ENCODE measurements around the gene SGMS2. TPM values are rescaled to one million over a fixed set of nuclear protein-coding genes. Genes with fewer than 3 reads are reported as not detected.

The SGMS2 gene
- total and polyA plus RNA-seq, 2 of the 4 experiments (the other 2 are of a cell fraction): 13.4 to 37.5 TPM

DNA sequence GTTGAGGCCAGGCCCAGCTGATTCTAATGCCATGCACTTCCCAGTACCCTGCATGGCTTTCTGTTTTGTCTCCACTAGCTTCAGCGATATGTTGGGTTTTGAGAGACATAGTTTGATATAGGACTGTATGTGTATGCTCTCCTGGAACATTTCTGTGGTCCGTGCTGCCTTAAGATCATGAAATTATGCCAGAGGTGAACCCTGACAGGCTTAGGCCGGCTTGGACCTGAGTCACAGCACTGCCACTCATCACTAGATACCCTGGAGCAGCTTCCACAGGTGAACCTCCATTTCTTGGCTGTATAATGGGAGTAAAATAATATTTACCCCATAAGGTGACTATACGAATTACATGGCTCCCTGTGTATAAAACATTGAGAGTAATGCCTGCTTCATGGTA is 6.4 kb downstream of the SGMS2 start:
- Histone ChIP-seq H2BK20ac (ENCODE audit: low read depth, low read length) (no peak overlapping the region), H3K4me2 (ENCODE audit: low read depth, low read length) (no peak overlapping the region), H4K91ac (ENCODE audit: insufficient read depth, low read depth, low read length) (no peak overlapping the region), H3K4me1 (ENCODE audit: control insufficient read depth, insufficient read depth, low read length) (no peaks in the 10 kb centered on the region), H2BK5ac (ENCODE audit: low read depth, low read length, poor library complexity, severe bottlenecking) (no peak overlapping the region), H3K4ac (ENCODE audit: low read depth, low read length) (no peak overlapping the region), H2BK15ac (ENCODE audit: low read depth, low read length) (no peak overlapping the region), H3K79me1 (ENCODE audit: low read depth in 1 of 2, low read length in 2 of 2) (peaks cover 3 to 23% of the 10 kb centered on the region in 2 experiments; a peak in 2 of 4 replicates), H4K8ac (ENCODE audit: low read depth in 2 of 2, low read length in 2 of 2) (no peak overlapping the region), H3K18ac (ENCODE audit: low read depth, low read length) (no peak overlapping the region), H3K36me3 (ENCODE audit: control insufficient read depth, insufficient read depth, low read length) (no peaks in the 10 kb centered on the region), H2AK9ac (replicated peaks; ENCODE audit: low read depth, low read length, poor library complexity) (no peak overlapping the region), H3K23ac (ENCODE audit: low read depth, low read length) (no peak overlapping the region), H3K9me3 (ENCODE audit: control insufficient read depth, insufficient read depth, low read length) (0 out of 2 replicates have a peak, but pooled peaks cover 4% of the 10 kb centered on the region), H3K9ac (ENCODE audit: low read depth, low read length) (no peak overlapping the region), H4K5ac (ENCODE audit: low read depth, low read length) (no peak overlapping the region), H3K4me3 (ENCODE audit: insufficient read depth, low read depth, low read length) (no peak overlapping the region), H3K27ac (ENCODE audit: insufficient read depth, low read length) (no peak overlapping the region), H3K9me1 (ENCODE audit: insufficient read depth, low read length) (no peaks in the 10 kb centered on the region), H2AFZ (replicated peaks; ENCODE audit: low read length, poor library complexity) (no peak overlapping the region), H2BK120ac (ENCODE audit: low read depth, low read length) (no peak overlapping the region), H4K20me1 (ENCODE audit: insufficient read depth, low read length) (no peaks in the 10 kb centered on the region), H3K14ac (replicated peaks; ENCODE audit: low read depth, low read length) (no peak overlapping the region), H3K27me3 (ENCODE audit: control insufficient read depth, insufficient read depth, low read length) (no peaks in the 10 kb centered on the region), H3K56ac (ENCODE audit: extremely low read depth, insufficient read depth, low read length) (no peak overlapping the region), H2AK5ac (ENCODE audit: low read depth, low read length) (no peak overlapping the region)
- TF ChIP-seq NFE2L2 (IDR thresholded peaks at IDR 0.05; ENCODE audit: low read depth, low read length) (no peak), RAD21 (IDR thresholded peaks at IDR 0.05; ENCODE audit: low read length) (no peak), RFX5 (IDR thresholded peaks at IDR 0.05; ENCODE audit: low read depth, low read length) (no peak), POLR2A (IDR thresholded peaks at IDR 0.05; ENCODE audit: low read depth, low read length) (no peak), ELK1 (IDR thresholded peaks at IDR 0.05; ENCODE audit: borderline replicate concordance, low read depth, low read length) (no peak), USF2 (IDR thresholded peaks at IDR 0.05; ENCODE audit: low read depth, low read length) (no peak), FOS (IDR thresholded peaks at IDR 0.05; ENCODE audit: low read depth, low read length) (no peak), SMC3 (IDR thresholded peaks at IDR 0.05; ENCODE audit: low read depth, low read length) (no peak), CHD1 (IDR thresholded peaks at IDR 0.05; ENCODE audit: low read depth, low read length) (no peak), MXI1 (IDR thresholded peaks at IDR 0.05; ENCODE audit: borderline replicate concordance, low read depth, low read length) (no peak), MAZ (IDR thresholded peaks at IDR 0.05; ENCODE audit: borderline replicate concordance, low read depth, low read length) (no peak), CEBPB (IDR thresholded peaks at IDR 0.05; ENCODE audit: low read depth, low read length) (no peak), MAFK (IDR thresholded peaks at IDR 0.05; ENCODE audit: low read depth, low read length) (no peak), BHLHE40 (IDR thresholded peaks at IDR 0.05; ENCODE audit: low read depth, low read length) (no peak), RCOR1 (IDR thresholded peaks at IDR 0.05; ENCODE audit: insufficient replicate concordance, low read length) (no peak)
- TF ChIP-seq, protein P1, sequence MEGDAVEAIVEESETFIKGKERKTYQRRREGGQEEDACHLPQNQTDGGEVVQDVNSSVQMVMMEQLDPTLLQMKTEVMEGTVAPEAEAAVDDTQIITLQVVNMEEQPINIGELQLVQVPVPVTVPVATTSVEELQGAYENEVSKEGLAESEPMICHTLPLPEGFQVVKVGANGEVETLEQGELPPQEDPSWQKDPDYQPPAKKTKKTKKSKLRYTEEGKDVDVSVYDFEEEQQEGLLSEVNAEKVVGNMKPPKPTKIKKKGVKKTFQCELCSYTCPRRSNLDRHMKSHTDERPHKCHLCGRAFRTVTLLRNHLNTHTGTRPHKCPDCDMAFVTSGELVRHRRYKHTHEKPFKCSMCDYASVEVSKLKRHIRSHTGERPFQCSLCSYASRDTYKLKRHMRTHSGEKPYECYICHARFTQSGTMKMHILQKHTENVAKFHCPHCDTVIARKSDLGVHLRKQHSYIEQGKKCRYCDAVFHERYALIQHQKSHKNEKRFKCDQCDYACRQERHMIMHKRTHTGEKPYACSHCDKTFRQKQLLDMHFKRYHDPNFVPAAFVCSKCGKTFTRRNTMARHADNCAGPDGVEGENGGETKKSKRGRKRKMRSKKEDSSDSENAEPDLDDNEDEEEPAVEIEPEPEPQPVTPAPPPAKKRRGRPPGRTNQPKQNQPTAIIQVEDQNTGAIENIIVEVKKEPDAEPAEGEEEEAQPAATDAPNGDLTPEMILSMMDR (conservative IDR thresholded peaks at IDR 0.05; ENCODE audit: low read depth, low read length): no peak
- dilution Hi-C loops (cut with HindIII; ENCODE audit: low sequenced_read_pairs, unreplicated experiment) (no loop called here), in situ Hi-C loops (cut with MboI; ENCODE audit: low sequenced_read_pairs) (no loop called here), intact Hi-C loops (cut with micrococcal nuclease) (no loop called here)
- no peak for ATAC-seq (ENCODE audit: low read depth)
- BruUV-seq (replicated peaks): no TSS peak
- no CpG with 5 or more reads among the region's 4 CpGs for WGBS, 2 experiments (ENCODE audit: extremely low coverage in 2 of 2, insufficient read length in 1 of 2)
- POLR2A ChIA-PET (ENCODE audit: unreplicated experiment): no interaction called here
- no peak for DNase-seq
- CTCF ChIA-PET: no interaction called here
